Liver (tissue), 2 donors: ENCODE results near the gene FOXI1.

Source experiments
- CTCF ChIP-seq: fragments of 150-350 bp; IDR thresholded peaks from 2 replicates; pipeline ENCODE4 v1.5.1; 2017; ENCODE audit warnings: improper control_type of control experiment, low read depth, low read length; ENCODE audit not compliant: missing input control
- ZBTB33 ChIP-seq: IDR thresholded peaks from 2 replicates; pipeline ENCODE4 v1.6.1; 2016; ENCODE audit warnings: antibody characterized with exemption
- donor health status: healthy.

- TF ChIP-seq CTCF (no peak), ZBTB33 (no peak)
Observed at GRCh38 chr5:170078458-170078857, 27.2 kb upstream of the FOXI1 start.
